DND-41 (cell line): Measurements from ENCODE around the gene MATK.

Experiments used
- ATAC-seq: fragments of 200-7000 bp; cut with Tn5 transposase; 3 replicates; pipeline ENCODE4 v1.9.1; 2021; ENCODE audit warnings: low read depth; ENCODE audit not compliant: insufficient read depth
- DNase-seq: peaks from one replicate; pipeline ENCODE4 v3.0.0-alpha.2; 2020
- H2AFZ ChIP-seq: 2 replicates; pipeline ENCODE4 v1.6.0; 2012; ENCODE audit warnings: low read depth, low read length
- H3K27ac ChIP-seq: 2 replicates; pipeline ENCODE4 v1.5.1; 2012; ENCODE audit warnings: low read length, inconsistent platforms
- H3K27me3 ChIP-seq: fragments of 200-600 bp; sonication (generic); 2 replicates; pipeline ENCODE4 v1.6.0; 2012; ENCODE audit warnings: low read length, mild to moderate bottlenecking, inconsistent platforms; ENCODE audit not compliant: insufficient read depth, poor library complexity
- H3K36me3 ChIP-seq: 2 replicates; pipeline ENCODE4 v1.5.1; 2012; ENCODE audit warnings: low read length, inconsistent platforms; ENCODE audit not compliant: insufficient read depth
- H3K4me1 ChIP-seq: 2 replicates; pipeline ENCODE4 v1.5.1; 2012; ENCODE audit warnings: mild to moderate bottlenecking, low read length; ENCODE audit not compliant: insufficient read depth
- H3K4me2 ChIP-seq: 2 replicates; pipeline ENCODE4 v1.6.0; 2012; ENCODE audit warnings: mild to moderate bottlenecking, moderate library complexity, low read length, inconsistent platforms; ENCODE audit not compliant: insufficient read depth
- H3K4me3 ChIP-seq, 2 experiments: fragments of 200-600 bp in 1 of 2; shearing (Covaris generic) in 1 of 2; 2 replicates each; pipeline ENCODE4 v1.5.1; 2012 to 2016; ENCODE audit warnings: inconsistent platforms in 2 of 2, low read length in 2 of 2, mild to moderate bottlenecking in 2 of 2, low read depth in 1 of 2, moderate library complexity in 1 of 2
- H3K79me2 ChIP-seq: 2 replicates; pipeline ENCODE4 v1.6.0; 2012; ENCODE audit warnings: low read length, inconsistent platforms; ENCODE audit not compliant: insufficient read depth
- H3K9ac ChIP-seq: 2 replicates; pipeline ENCODE4 v1.6.0; 2012; ENCODE audit warnings: low read depth, mild to moderate bottlenecking, inconsistent platforms, low read length, moderate library complexity
- H3K9me3 ChIP-seq: 2 replicates; pipeline ENCODE4 v1.5.1; 2012; ENCODE audit warnings: low read length, moderate library complexity, mild to moderate bottlenecking, inconsistent platforms; ENCODE audit not compliant: insufficient read depth, severe bottlenecking
- H4K20me1 ChIP-seq: 2 replicates; pipeline ENCODE4 v1.6.0; 2012; ENCODE audit warnings: low read length; ENCODE audit not compliant: insufficient read depth
- CTCF ChIP-seq: IDR thresholded peaks from 2 replicates; pipeline ENCODE4 v1.5.1; 2012; ENCODE audit warnings: borderline replicate concordance, low read length, moderate library complexity, mild to moderate bottlenecking; ENCODE audit not compliant: poor library complexity, severe bottlenecking; ENCODE audit errors: extremely low read depth
- EZH2 ChIP-seq: IDR thresholded peaks from 3 replicates; pipeline ENCODE4 v1.6.1; 2012; ENCODE audit warnings: borderline replicate concordance, low read depth, mild to moderate bottlenecking, moderate library complexity, low read length, inconsistent platforms; ENCODE audit not compliant: severe bottlenecking

Gene MATK

DNA sequence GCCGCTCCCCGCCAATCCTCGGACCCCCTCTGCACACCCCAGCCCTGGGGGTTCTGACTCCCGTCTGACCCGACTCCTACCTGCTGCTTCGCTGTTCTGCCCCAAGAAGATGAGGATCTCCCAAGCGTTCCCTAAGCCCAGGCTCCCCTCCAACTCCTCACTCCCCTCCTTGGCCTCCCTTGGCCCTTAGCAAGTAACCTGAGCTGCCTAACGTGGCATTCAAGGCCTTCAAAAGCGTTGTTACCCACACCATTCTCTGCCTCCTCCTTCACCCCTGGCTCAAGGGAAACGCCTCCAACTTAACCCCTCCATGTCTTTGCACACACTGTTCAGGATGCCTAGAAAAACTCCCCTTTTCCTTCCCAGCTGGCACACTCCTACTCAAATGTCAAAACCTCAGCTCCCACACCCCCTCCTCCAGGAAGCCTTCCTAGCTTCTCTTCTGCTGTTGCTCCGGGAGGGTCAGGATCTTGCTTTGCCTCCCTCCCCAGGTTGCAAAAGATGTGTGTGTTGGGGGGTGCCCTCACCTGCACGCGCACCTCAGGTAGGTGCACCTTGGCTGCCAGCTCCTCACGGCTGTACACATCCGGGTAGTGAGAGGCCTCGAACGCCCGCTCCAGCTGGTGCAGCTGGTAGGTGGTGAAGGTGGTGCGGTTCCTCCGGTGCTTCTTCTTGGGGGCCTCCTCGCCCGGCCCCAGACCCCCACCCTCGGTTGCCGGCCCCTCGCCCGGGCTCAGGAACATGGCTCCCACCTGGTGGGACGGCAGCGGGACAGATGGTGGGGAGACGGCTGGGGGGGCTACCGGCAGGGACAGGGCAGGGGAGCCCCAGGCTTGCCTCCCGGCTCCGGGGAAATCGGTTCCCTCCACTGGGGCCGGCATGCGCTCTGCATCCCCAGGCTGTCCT is 14.9 kb downstream of the MATK start:
- Histone ChIP-seq H3K27ac (no peak overlapping the region), H3K27me3 (no peaks in the 10 kb centered on the region), H3K9ac (no peak overlapping the region), H3K79me2 (no peaks in the 10 kb centered on the region), H4K20me1 (no peaks in the 10 kb centered on the region), H2AFZ (no peak overlapping the region), H3K9me3 (no peaks in the 10 kb centered on the region), H3K4me2 (no peak overlapping the region), H3K4me1 (no peaks in the 10 kb centered on the region), H3K4me3 (no peak overlapping the region), H3K36me3 (peaks cover 28% of the 10 kb centered on the region)
- ATAC-seq (no peak), DNase-seq (no peak)
- TF ChIP-seq EZH2 (no peak), CTCF (no peak)

- ATAC-seq (no peak), DNase-seq (no peak)
- no peak overlapping the region for H3K4me3 ChIP-seq
- no peaks in the 10 kb centered on the region for H3K4me1 ChIP-seq
- H3K4me2 ChIP-seq = no peak overlapping the region
- TF ChIP-seq CTCF (no peak), EZH2 (no peak)
- no peaks in the 10 kb centered on the region for H4K20me1 ChIP-seq
- no peaks in the 10 kb centered on the region for H3K9me3 ChIP-seq
- no peak overlapping the region for H3K27ac ChIP-seq
- H2AFZ ChIP-seq = no peak overlapping the region
- no peak overlapping the region for H3K9ac ChIP-seq
- peaks cover 29% of the 10 kb centered on the region for H3K36me3 ChIP-seq
- no peaks in the 10 kb centered on the region for H3K79me2 ChIP-seq
- H3K27me3 ChIP-seq = no peaks in the 10 kb centered on the region
Observed at GRCh38 chr19:3770136-3770999, 15.8 kb downstream of the MATK start.

- H4K20me1 ChIP-seq = no peaks in the 10 kb centered on the region
- H3K4me2 ChIP-seq = no peak overlapping the region
- no peak for ATAC-seq
- H3K36me3 ChIP-seq = peaks cover 34% of the 10 kb centered on the region
- no peak for DNase-seq
- H2AFZ ChIP-seq = no peak overlapping the region
- no peaks in the 10 kb centered on the region for H3K4me1 ChIP-seq
- no peaks in the 10 kb centered on the region for H3K27me3 ChIP-seq
- no peak overlapping the region for H3K4me3 ChIP-seq
- H3K79me2 ChIP-seq = no peaks in the 10 kb centered on the region
- H3K27ac ChIP-seq = no peak overlapping the region
- no peak overlapping the region for H3K9ac ChIP-seq
- H3K9me3 ChIP-seq = no peaks in the 10 kb centered on the region
- TF ChIP-seq EZH2 (no peak), CTCF (no peak)
Observed at GRCh38 chr19:3769494-3769893, 16.7 kb downstream of the MATK start.
